K562 (cell line): Measurements from ENCODE around the gene MPC2. TPM values are rescaled to one million over a fixed set of nuclear protein-coding genes. Genes with fewer than 3 reads are reported as not detected.

Experiments used
- ARID1B ChIP-seq: fragments of 450-650 bp; IDR thresholded peaks from 2 replicates; pipeline ENCODE4 v1.6.1; 2016; ENCODE audit warnings: antibody characterized with exemption, mild to moderate bottlenecking, inconsistent platforms
- ERF ChIP-seq: fragments of 450-650 bp; formaldehyde crosslinking; IDR thresholded peaks from 2 replicates; pipeline ENCODE4 v1.4.0; 2020; ENCODE audit warnings: mild to moderate bottlenecking, mixed read lengths
- GMEB1 ChIP-seq: fragments of 250-450 bp; sonication (Bioruptor Pico); IDR thresholded peaks from 2 replicates; pipeline ENCODE4 v1.4.0; 2020; ENCODE audit warnings: mild to moderate bottlenecking
- IRF9 ChIP-seq: fragments of 450-650 bp; IDR thresholded peaks from 2 replicates; pipeline ENCODE4 v1.6.1; 2016; ENCODE audit warnings: missing biosample characterization, missing genetic modification characterization
- KDM4B ChIP-seq, 2 experiments: fragments of 450-650 bp in 1 of 2; sonication (generic) in 1 of 2; IDR thresholded peaks; 2 replicates each; pipeline ENCODE4 v1.6.1; 2016 to 2017; ENCODE audit warnings: borderline replicate concordance in 2 of 2, antibody characterized with exemption in 1 of 2, low read depth in 1 of 2, mild to moderate bottlenecking in 1 of 2
- MCM5 ChIP-seq: fragments of 450-650 bp; IDR thresholded peaks from 2 replicates; pipeline ENCODE4 v1.6.1; 2016; ENCODE audit warnings: low read depth
- MEIS2 ChIP-seq: fragments of 450-650 bp; IDR thresholded peaks from 2 replicates; pipeline ENCODE4 v1.6.1; 2014; ENCODE audit warnings: mild to moderate bottlenecking; ENCODE audit not compliant: partially characterized antibody
- NFE2 ChIP-seq: IDR thresholded peaks from 2 replicates; pipeline ENCODE4 v1.6.1; 2014; ENCODE audit warnings: antibody characterized with exemption, low read depth
- NFE2L1 ChIP-seq: fragments of 450-650 bp; IDR thresholded peaks from 2 replicates; pipeline ENCODE4 v1.6.1; 2016; ENCODE audit warnings: missing genetic modification characterization, low read depth, mild to moderate bottlenecking, missing compliant biosample characterization, moderate library complexity, borderline replicate concordance
- NRF1 ChIP-seq, 2 experiments: fragments of 450-650 bp; IDR thresholded peaks in 1 of 2; conservative IDR thresholded peaks in 1 of 2; 2 replicates each; pipeline ENCODE4 v1.6.1; 2014; ENCODE audit warnings: mild to moderate bottlenecking in 2 of 2
- PHF20 ChIP-seq: fragments of 450-650 bp; IDR thresholded peaks from 2 replicates; pipeline ENCODE4 v1.6.1; 2018; ENCODE audit not compliant: partially characterized antibody
- PHF21A ChIP-seq: fragments of 450-650 bp; IDR thresholded peaks from 2 replicates; pipeline ENCODE4 v1.6.1; 2017; ENCODE audit warnings: low read depth, borderline replicate concordance
- PRPF4 ChIP-seq: fragments of 200-400 bp; formaldehyde crosslinking; IDR thresholded peaks from one replicate; pipeline ENCODE4 v1.6.1; 2017; ENCODE audit warnings: low read length, low read depth, mild to moderate bottlenecking; ENCODE audit not compliant: insufficient read depth, poor library complexity, severe bottlenecking
- PURB ChIP-seq: sonication (generic); formaldehyde crosslinking; IDR thresholded peaks from 2 replicates; pipeline ENCODE4 v1.9.0; 2021; ENCODE audit warnings: low read depth, mild to moderate bottlenecking, missing genetic modification reagents
- SMAD2 ChIP-seq: fragments of 150-350 bp; IDR thresholded peaks from 2 replicates; pipeline ENCODE4 v1.6.1; 2014; ENCODE audit warnings: low read depth, mild to moderate bottlenecking, low read length
- SMAD3 ChIP-seq: fragments of 450-650 bp; formaldehyde crosslinking; conservative IDR thresholded peaks from 2 replicates; pipeline ENCODE4 v1.4.0; 2020; ENCODE audit warnings: mild to moderate bottlenecking
- SRF ChIP-seq, 2 experiments: fragments of 250-450, 450-650 bp in 1 of 2; sonication (Bioruptor Pico) in 1 of 2; sonication (generic) in 1 of 2; formaldehyde crosslinking; IDR thresholded peaks; 2 replicates each; pipeline versions ENCODE4 v1.5.0 to v1.5.1; 2020 to 2022; ENCODE audit warnings: mild to moderate bottlenecking in 1 of 2, missing genetic modification reagents in 1 of 2
- TCF15 ChIP-seq: fragments of 250-450 bp; sonication (Bioruptor Pico); IDR thresholded peaks from 2 replicates; pipeline ENCODE4 v1.8.0; 2022; ENCODE audit warnings: moderate library complexity, mild to moderate bottlenecking, inconsistent platforms
- VEZF1 ChIP-seq: fragments of 200-800 bp; sonication (Bioruptor generic); IDR thresholded peaks from 2 replicates; pipeline ENCODE4 v1.6.1; 2017; ENCODE audit warnings: missing genetic modification characterization, missing compliant biosample characterization
- ZBTB12 ChIP-seq: fragments of 250-450 bp; sonication (Bioruptor Pico); IDR thresholded peaks from 2 replicates; pipeline ENCODE4 v1.4.0; 2020
- ZNF133 ChIP-seq: fragments of 250-450 bp; sonication (Bioruptor Pico); IDR thresholded peaks from 2 replicates; pipeline ENCODE4 v1.4.0; 2020; ENCODE audit warnings: mild to moderate bottlenecking
- ZNF717 ChIP-seq: fragments of 250-450 bp; sonication (Bioruptor Pico); IDR thresholded peaks from 2 replicates; pipeline ENCODE4 v1.5.0; 2021
- polyA plus RNA-seq, 8 experiments: library from polyadenylated mRNA; depleted of rRNA in 4 of 8; stranded (reverse) in 5 of 8; unstranded in 3 of 8; fragments of >200 nt; fragmentation: Nextera tagmentation in 2 of 8; fragmentation: Illumina TruSeq in 1 of 8; extraction: Ambion mirVana in 2 of 8; extraction: Trizol in 1 of 8; gene quantifications; 2 replicates each; pipeline versions ENCODE4 v1.2.1 to v1.2.3, GENCODE V29; 2011 to 2014; ENCODE audit warnings: inconsistent platforms in 1 of 8, missing spikeins in 1 of 8
- total RNA-seq, 7 experiments: library from RNA; depleted of rRNA in 6 of 7; stranded (reverse); fragments of >200 nt in 6 of 7; fragmentation: Illumina TruSeq in 2 of 7; extraction: Trizol in 2 of 7; gene quantifications; 2 replicates each; pipeline versions ENCODE4 v1.2.1 to v1.2.3, GENCODE V29; 2011 to 2021; ENCODE audit warnings: low replicate concordance in 1 of 7

The MPC2 gene
- total and polyA plus RNA-seq, 9 of the 15 experiments (the other 6 are each of a cell fraction or from before 2014, with no cell fraction given): 70.7 to 179 (median 144) TPM

- TF ChIP-seq SMAD2 (no peak), PRPF4 (no peak), PHF20 (peak; percentile 50), NFE2L1 (tag) (no peak), NFE2 (no peak), ZNF133 (CRISPR knock-in tag) (no peak), MCM5 (no peak), ERF (CRISPR knock-in tag) (peak; percentile 34; the same call in 1 of the 2 replicates), IRF9 (tag) (no peak), TCF15 (CRISPR knock-in tag) (no peak), PHF21A (no peak), SRF (CRISPR knock-in tag; IDR thresholded peaks at IDR 0.05) (0 out of 4 replicates have a peak, but pooled peaks of 1 of the 2 experiments have one; percentile 4), ZNF717 (CRISPR knock-in tag) (no peak), ARID1B (no peak; the same call in 1 of the 2 replicates), ZBTB12 (CRISPR knock-in tag) (no peak), NRF1 (conservative IDR thresholded peaks at IDR 0.05 in 1 of 2, IDR thresholded peaks at IDR 0.05 in 1 of 2) (no peak), KDM4B (IDR thresholded peaks at IDR 0.05; ENCODE audit: borderline replicate concordance in 2 of 2, low read depth in 1 of 2) (0 out of 4 replicates have a peak, but pooled peaks of 1 of the 2 experiments have one; percentile 62), VEZF1 (CRISPR knock-in tag) (no peak), SMAD3 (CRISPR knock-in tag) (no peak), PURB (no peak; the same call in 1 of the 2 replicates), GMEB1 (CRISPR knock-in tag) (no peak), MEIS2 (no peak)
Observed at GRCh38 chr1:167935216-167936067, 1.4 kb downstream of the MPC2 start (continued).
